Activated CD4-positive, CD25-positive, alpha-beta regulatory T cell treated with anti-CD3 and anti-CD28 coated beads, Interleukin-2, amount 50 U/mL, for 72 hours (primary cell): ENCODE measurements around the gene TMEM236.

Experiments
- DNase-seq: peaks from one replicate; pipeline ENCODE4 v3.0.0; 2021

The TMEM236 gene

GRCh38 chr10:17742918-17743317 lies 9.1 kb upstream of the TMEM236 start:
- DNase-seq = peak; percentile 75

- DNase-seq = no peak
These were observed 8.6 kb upstream of the TMEM236 start for GRCh38 chr10:17743437-17743836.

GRCh38 chr10:17744341-17744861 lies 7.6 kb upstream of the TMEM236 start:
- no peak for DNase-seq

GRCh38 chr10:17747883-17748550 lies 4.0 kb upstream of the TMEM236 start:
- DNase-seq = no peak

DNA sequence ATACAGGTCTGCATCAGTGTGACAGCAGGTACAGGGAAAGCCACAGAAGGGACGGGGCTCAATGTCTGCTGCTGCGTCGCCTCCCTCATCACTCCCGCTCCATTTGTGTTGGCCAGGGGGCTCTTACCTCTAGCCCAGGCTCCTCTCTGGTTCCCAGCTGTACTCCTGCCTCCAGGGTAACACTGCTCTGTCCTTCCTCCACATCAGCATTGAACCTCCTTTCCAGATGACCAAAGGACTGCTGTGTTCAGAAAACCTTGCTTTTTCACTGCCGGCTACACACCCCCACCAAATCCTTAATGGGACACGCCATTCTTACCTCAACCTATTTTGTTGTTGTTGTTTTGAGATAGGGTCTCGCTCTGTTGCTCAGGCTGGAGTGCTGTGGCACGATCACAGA lies 2.1 kb upstream of the TMEM236 start:
- DNase-seq = no peak

- DNase-seq = no peak
These were observed 4.7 kb downstream of the TMEM236 start for GRCh38 chr10:17756557-17757217.

DNA sequence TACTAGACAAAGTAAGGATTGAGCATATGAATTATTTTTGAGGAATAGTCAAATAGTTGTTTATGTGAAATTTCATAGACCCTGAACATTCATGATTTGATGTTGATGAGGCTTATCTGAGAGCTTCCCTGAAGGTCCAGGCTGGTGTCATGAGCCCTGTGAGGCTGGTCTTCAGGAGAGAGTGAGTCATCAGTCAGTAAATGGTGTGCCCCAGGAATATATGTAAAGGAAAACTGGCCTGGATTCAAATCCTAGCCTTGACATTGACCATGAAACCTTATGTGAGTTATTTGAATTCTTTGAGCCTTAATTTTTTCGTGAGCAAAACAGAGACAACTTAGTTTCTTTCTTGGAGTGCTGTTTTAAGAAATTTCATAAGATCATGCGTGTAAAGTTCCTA lies 6.2 kb downstream of the TMEM236 start:
- DNase-seq = no peak

GRCh38 chr10:17758896-17759295 lies 6.9 kb downstream of the TMEM236 start:
- DNase-seq = no peak

DNA sequence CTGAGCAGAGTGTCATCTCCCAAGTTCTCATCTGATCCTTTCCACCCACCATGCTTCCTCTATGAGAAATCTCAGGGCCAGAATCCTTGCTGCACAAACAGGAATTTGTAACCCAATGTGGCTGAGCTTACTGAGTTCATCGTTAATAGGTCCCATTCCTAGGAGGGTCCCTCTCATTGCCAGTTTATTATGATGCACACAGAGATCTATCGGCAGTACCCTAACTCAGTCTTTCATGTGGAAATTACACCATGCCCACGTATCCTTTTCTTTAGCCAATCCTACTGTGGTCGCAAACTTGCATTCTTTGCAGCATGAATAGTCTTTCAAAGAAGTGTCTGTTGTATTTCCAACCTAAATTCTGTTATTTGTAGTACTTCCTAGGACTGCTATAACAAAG lies 12.1 kb downstream of the TMEM236 start:
- DNase-seq = no peak

DNA sequence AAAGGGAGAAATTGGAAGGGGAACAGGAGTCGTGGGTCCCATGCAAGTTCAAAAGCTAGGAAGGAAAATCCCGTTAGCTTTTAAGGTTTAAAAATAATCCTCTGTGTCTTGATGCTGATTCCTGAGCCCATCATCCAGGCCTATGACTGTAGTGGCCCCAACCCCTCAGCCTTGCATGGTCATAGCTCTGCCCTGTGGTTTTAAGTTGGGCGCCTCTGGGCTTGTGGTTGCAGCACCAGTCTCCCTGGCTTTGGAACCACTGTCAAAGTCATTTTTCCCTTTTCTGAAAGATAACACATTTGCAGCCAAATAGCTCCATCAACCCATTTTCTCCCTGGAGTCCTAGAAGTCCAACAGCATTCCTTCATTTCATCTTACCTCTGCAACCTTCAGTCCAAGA lies 13.6 kb downstream of the TMEM236 start:
- no peak for DNase-seq

GRCh38 chr10:17766731-17767130 lies 14.7 kb downstream of the TMEM236 start:
- no peak for DNase-seq

- no peak for DNase-seq
These were observed 16.5 kb downstream of the TMEM236 start for GRCh38 chr10:17768496-17768895.

DNA sequence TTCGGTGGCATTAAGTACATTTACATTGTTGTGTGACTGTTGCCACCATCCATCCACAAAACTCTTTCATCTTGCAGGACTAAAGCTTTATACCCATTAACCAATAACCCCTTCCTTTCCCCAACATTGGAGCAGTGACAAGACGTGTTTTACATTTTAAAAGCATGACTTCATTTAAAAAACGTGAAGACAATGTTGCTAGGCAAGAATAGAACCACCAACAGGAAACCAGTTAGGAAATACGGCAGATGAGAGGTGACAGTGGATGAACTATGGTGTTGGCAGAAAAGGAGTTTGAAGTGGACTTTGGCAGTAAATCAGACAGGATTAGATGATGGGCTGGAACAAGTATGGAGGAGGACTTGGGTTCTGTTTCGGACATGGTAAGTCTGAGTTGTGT lies 17.0 kb downstream of the TMEM236 start:
- DNase-seq = no peak

DNA sequence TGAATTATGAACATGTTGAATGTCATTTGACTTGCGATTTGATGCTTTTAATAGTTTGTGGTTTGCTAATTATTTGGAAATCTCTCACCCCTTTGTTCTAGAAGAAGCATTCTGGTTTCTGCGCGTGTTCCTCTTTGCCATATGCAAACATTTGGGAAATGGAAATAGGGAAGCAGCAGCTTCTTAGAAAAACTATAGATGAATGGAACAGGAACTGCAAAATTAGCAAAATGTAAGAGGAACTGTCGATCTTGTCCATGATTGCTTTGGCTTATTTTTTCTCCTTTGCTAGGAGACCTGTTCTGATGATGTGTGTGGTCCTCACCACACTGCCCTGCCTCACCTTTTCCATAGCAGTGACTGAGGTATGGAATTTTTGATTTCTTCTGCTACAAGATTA lies 19.0 kb downstream of the TMEM236 start:
- no peak for DNase-seq

- no peak for DNase-seq
These were observed 27.8 kb downstream of the TMEM236 start for GRCh38 chr10:17779784-17780183.

- no peak for DNase-seq
These were observed 28.7 kb downstream of the TMEM236 start for GRCh38 chr10:17780727-17781126.

- no peak for DNase-seq
These were observed 29.9 kb downstream of the TMEM236 start for GRCh38 chr10:17781856-17782255.

GRCh38 chr10:17782921-17783665 lies 31.1 kb downstream of the TMEM236 start:
- no peak for DNase-seq

DNA sequence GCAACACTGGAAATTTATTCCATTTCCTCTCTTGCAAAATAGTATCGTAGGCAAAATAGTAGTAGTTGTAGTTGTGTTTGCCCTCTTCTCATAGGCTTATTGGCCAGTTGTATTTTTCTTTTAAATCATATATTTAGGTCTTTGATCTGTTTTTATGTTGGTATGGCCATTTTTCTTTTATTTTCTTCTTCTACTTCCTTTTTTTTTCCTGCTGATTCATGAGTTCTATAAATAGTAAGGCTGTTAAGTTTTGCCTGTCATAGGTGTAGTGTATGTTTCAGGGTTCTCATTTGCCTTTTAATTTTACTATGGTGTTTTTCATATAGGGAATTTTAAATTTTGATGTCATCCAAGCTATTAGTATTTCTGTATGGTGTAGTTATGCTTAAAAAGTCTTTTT lies 31.8 kb downstream of the TMEM236 start:
- no peak for DNase-seq

- no peak for DNase-seq
These were observed 32.7 kb downstream of the TMEM236 start for GRCh38 chr10:17784688-17785087.

GRCh38 chr10:17785276-17785930 lies 33.4 kb downstream of the TMEM236 start:
- DNase-seq = no peak

DNA sequence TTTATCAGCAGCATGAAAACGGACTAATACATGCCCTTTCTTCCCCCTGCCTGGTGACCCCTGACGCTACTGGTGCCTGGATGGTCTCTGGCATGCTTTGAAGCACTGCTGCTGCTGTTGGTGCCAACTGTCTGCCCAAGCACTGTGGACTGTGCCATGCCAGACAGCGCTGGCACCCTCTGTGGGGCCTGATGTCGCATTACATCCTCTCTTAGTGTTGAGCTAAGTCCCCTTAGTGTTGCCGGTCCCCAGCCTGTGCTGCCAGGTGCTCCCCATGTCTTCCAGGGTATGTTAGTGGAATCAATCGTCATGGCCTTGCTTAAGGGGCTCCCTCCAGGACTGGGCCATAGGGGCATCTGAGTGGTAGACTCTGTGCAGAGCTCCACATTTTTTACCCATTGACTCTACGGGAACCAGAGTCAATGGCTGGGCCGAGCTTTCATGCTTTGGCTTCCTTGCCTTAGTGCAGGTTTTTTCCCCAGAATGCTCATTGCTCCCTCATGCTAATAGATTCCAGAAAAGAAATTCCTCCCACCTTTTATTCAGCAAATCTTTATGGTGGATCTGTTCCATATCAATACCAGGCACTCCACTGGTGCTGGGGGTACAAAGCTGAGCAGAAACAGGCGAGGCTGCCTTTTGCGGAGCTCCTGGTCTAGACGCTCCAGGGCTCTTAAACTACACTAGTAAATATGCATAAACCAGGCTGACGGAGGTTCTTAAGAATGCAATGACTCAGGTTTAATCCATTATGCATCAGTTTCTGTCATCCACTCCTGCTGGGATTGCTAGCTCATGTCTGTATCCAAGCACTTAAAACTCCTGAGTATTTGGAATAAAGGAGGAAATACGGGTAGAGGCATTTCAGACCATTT lies 35.3 kb downstream of the TMEM236 start:
- DNase-seq = no peak
